K562 (cell line): ENCODE data around the gene MAP3K6. TPM values are rescaled to one million over a fixed set of nuclear protein-coding genes. Genes with fewer than 3 reads are reported as not detected.

ENCODE experiments used
- COPS2 ChIP-seq: fragments of 450-650 bp; conservative IDR thresholded peaks from 2 replicates; pipeline ENCODE4 v1.6.1; 2016; ENCODE audit warnings: mild to moderate bottlenecking, moderate library complexity
- CREBBP ChIP-seq: IDR thresholded peaks from one replicate; pipeline ENCODE4 v1.6.1; 2012; ENCODE audit warnings: low read depth, mild to moderate bottlenecking, control low read depth, inconsistent platforms, low read length
- ESRRA ChIP-seq: fragments of 450-650 bp; IDR thresholded peaks from 2 replicates; pipeline ENCODE4 v1.6.1; 2014; ENCODE audit warnings: low read depth, mild to moderate bottlenecking, moderate library complexity, borderline replicate concordance
- ETS2 ChIP-seq: IDR thresholded peaks from 2 replicates; pipeline ENCODE4 v1.6.1; 2016; ENCODE audit warnings: borderline replicate concordance, missing genetic modification characterization, mild to moderate bottlenecking, moderate library complexity, missing compliant biosample characterization; ENCODE audit not compliant: poor library complexity, severe bottlenecking
- GTF2B ChIP-seq: IDR thresholded peaks from 2 replicates; pipeline ENCODE4 v1.6.1; 2011; ENCODE audit not compliant: insufficient read length; ENCODE audit errors: extremely low read depth
- HMGN3 ChIP-seq: IDR thresholded peaks from 2 replicates; pipeline ENCODE4 v1.6.1; 2011; ENCODE audit warnings: borderline replicate concordance, low read depth, mild to moderate bottlenecking, mixed read lengths, low read length; ENCODE audit not compliant: insufficient read length; ENCODE audit errors: extremely low read depth
- KAT2B ChIP-seq: IDR thresholded peaks from one replicate; pipeline ENCODE4 v1.6.1; 2012; ENCODE audit warnings: low read depth, mild to moderate bottlenecking, control low read depth, inconsistent platforms, low read length, moderate library complexity
- KAT7 ChIP-seq: sonication (generic); formaldehyde crosslinking; IDR thresholded peaks from 2 replicates; pipeline ENCODE4 v1.8.0; 2022; ENCODE audit warnings: missing genetic modification reagents, mild to moderate bottlenecking, borderline replicate concordance
- NCOA1 ChIP-seq: fragments of 450-650 bp; IDR thresholded peaks from 2 replicates; pipeline ENCODE4 v1.6.1; 2016; ENCODE audit warnings: low read depth
- NEUROD1 ChIP-seq: fragments of 150-350 bp; IDR thresholded peaks from 2 replicates; pipeline ENCODE4 v1.6.1; 2014; ENCODE audit warnings: borderline replicate concordance, low read length, low read depth; ENCODE audit not compliant: partially characterized antibody
- NONO ChIP-seq, 2 experiments: fragments of 200-400 bp in 1 of 2; fragments of 450-650 bp in 1 of 2; formaldehyde crosslinking in 1 of 2; IDR thresholded peaks; 2 replicates each; pipeline ENCODE4 v1.6.1; 2017; ENCODE audit warnings: low read depth in 2 of 2, mild to moderate bottlenecking in 2 of 2, moderate library complexity in 2 of 2, low read length in 1 of 2
- RBM14 ChIP-seq: fragments of 200-400 bp; formaldehyde crosslinking; IDR thresholded peaks from 2 replicates; pipeline ENCODE4 v1.6.1; 2018; ENCODE audit warnings: low read depth, mild to moderate bottlenecking, low read length, moderate library complexity, borderline replicate concordance; ENCODE audit not compliant: insufficient read depth
- RBM15 ChIP-seq: fragments of 200-400 bp; formaldehyde crosslinking; IDR thresholded peaks from 2 replicates; pipeline ENCODE4 v1.6.1; 2018; ENCODE audit warnings: mild to moderate bottlenecking, low read length, moderate library complexity; ENCODE audit not compliant: insufficient read depth
- REST ChIP-seq, 2 experiments: fragments of 450-650 bp; formaldehyde crosslinking in 1 of 2; IDR thresholded peaks; 2 replicates each; pipeline versions ENCODE4 v1.4.0 to v1.6.1; 2014 to 2020; ENCODE audit warnings: mild to moderate bottlenecking in 2 of 2, borderline replicate concordance in 1 of 2, low read depth in 1 of 2
- STAT5A ChIP-seq: IDR thresholded peaks from 2 replicates; pipeline ENCODE4 v1.6.1; 2012; ENCODE audit warnings: low read length, inconsistent platforms, borderline replicate concordance
- TBP ChIP-seq: optimal IDR thresholded peaks from 2 replicates; pipeline ENCODE3; 2011; ENCODE audit warnings: low read depth, low read length, improper control_type of control experiment
- TGIF2 ChIP-seq: sonication (generic); formaldehyde crosslinking; IDR thresholded peaks from 2 replicates; pipeline ENCODE4 v1.8.1; 2022; ENCODE audit warnings: mild to moderate bottlenecking, missing genetic modification reagents, moderate library complexity
- ZNF311 ChIP-seq: fragments of 250-450 bp; sonication (Bioruptor Pico); IDR thresholded peaks from 2 replicates; pipeline ENCODE4 v1.4.0; 2020; ENCODE audit warnings: mild to moderate bottlenecking, moderate library complexity
- ZNF586 ChIP-seq: fragments of 450-650 bp; formaldehyde crosslinking; conservative IDR thresholded peaks from 2 replicates; pipeline ENCODE4 v1.4.0; 2020; ENCODE audit warnings: mild to moderate bottlenecking, moderate library complexity
- polyA plus RNA-seq, 8 experiments: library from polyadenylated mRNA; depleted of rRNA in 4 of 8; stranded (reverse) in 5 of 8; unstranded in 3 of 8; fragments of >200 nt; fragmentation: Nextera tagmentation in 2 of 8; fragmentation: Illumina TruSeq in 1 of 8; extraction: Ambion mirVana in 2 of 8; extraction: Trizol in 1 of 8; gene quantifications; 2 replicates each; pipeline versions ENCODE4 v1.2.1 to v1.2.3, GENCODE V29; 2011 to 2014; ENCODE audit warnings: inconsistent platforms in 1 of 8, missing spikeins in 1 of 8
- total RNA-seq, 7 experiments: library from RNA; depleted of rRNA in 6 of 7; stranded (reverse); fragments of >200 nt in 6 of 7; fragmentation: Illumina TruSeq in 2 of 7; extraction: Trizol in 2 of 7; gene quantifications; 2 replicates each; pipeline versions ENCODE4 v1.2.1 to v1.2.3, GENCODE V29; 2011 to 2021; ENCODE audit warnings: low replicate concordance in 1 of 7

MAP3K6 gene
- total and polyA plus RNA-seq, 9 of the 15 experiments (the other 6 are each of a cell fraction or from before 2014, with no cell fraction given) = 0.99 to 21.9 (median 7.0) TPM

- TF ChIP-seq COPS2 (no peak), TBP (peak; percentile 86), NONO (IDR thresholded peaks at IDR 0.05; ENCODE audit: low read depth in 2 of 2, low read length in 1 of 2) (peak in 1 of 2 experiments; percentile 70; a peak in 2 of 4 replicates), KAT2B (no peak), ZNF311 (no peak), REST (IDR thresholded peaks at IDR 0.05; ENCODE audit: borderline replicate concordance) (peak; percentile 43; the same call in 1 of the 2 replicates), REST (CRISPR knock-in tag; IDR thresholded peaks at IDR 0.05; ENCODE audit: low read depth) (no peak), HMGN3 (peak; percentile 86), TGIF2 (no peak), GTF2B (no peak), KAT7 (CRISPR knock-in tag) (no peak), NEUROD1 (peak; percentile 20), STAT5A (no peak), RBM15 (no peak), NCOA1 (peak; percentile 59; the same call in 1 of the 2 replicates), ETS2 (tag) (no peak), RBM14 (no peak), ESRRA (peak; percentile 99), ZNF586 (CRISPR knock-in tag) (no peak), CREBBP (no peak)
Observed at GRCh38 chr1:27392096-27392777, 25.5 kb upstream of the MAP3K6 start, which contains the start of gene GPR3 (continued).
